ENCODE data around the gene ARHGAP10.

ARHGAP10 gene

DNA sequence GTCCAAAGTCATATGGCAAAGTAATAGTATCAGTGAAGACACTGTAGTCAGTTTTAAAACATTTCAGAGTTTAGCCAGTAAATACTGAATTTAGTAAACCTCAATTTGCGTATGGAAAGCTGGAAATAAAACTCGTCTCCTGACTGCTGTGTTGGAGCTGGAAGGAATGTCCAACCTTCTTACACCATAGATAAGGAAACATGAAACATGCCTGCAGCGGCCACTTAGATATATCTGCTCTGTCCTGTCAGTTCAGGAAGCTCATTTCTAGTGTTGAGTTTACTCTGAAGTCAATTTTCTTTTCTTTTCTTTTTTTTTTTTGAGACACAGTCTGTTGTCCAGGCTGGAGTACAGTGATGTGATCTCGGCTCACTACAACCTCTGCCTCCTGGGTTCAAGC, 21.2 kb downstream of the ARHGAP10 start:
- DNase-seq (ENCODE audit: extremely low read depth, low read depth) = no peak
- TF ChIP-seq, protein P1, sequence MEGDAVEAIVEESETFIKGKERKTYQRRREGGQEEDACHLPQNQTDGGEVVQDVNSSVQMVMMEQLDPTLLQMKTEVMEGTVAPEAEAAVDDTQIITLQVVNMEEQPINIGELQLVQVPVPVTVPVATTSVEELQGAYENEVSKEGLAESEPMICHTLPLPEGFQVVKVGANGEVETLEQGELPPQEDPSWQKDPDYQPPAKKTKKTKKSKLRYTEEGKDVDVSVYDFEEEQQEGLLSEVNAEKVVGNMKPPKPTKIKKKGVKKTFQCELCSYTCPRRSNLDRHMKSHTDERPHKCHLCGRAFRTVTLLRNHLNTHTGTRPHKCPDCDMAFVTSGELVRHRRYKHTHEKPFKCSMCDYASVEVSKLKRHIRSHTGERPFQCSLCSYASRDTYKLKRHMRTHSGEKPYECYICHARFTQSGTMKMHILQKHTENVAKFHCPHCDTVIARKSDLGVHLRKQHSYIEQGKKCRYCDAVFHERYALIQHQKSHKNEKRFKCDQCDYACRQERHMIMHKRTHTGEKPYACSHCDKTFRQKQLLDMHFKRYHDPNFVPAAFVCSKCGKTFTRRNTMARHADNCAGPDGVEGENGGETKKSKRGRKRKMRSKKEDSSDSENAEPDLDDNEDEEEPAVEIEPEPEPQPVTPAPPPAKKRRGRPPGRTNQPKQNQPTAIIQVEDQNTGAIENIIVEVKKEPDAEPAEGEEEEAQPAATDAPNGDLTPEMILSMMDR (IDR thresholded peaks at IDR 0.05; ENCODE audit: low read depth, low read length, missing control alignments) = no peak
- H3K4me3 ChIP-seq (replicated peaks; ENCODE audit: low read depth, low read length) = no peak overlapping the region

DNA sequence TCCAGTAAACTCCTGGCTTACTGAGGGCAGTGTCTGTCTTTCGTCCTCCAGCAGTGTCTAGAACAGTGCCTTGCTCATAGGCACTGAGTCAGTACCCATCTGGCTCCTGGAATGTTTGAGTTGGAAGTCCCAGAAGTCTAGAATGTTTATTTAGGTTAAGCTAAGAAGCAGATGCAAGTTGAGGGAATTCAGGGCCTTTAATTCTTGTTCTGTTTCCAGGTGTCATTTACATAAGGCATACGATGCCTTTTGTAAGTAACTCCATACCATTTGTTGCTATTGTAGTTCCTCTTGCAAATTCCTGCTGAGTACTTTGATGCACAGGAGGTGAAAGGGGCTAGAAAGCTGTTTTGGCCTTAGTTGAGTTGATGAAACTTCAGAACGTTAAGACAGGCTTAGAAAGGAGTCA, 22.2 kb downstream of the ARHGAP10 start:
- TF ChIP-seq, protein P1 (IDR thresholded peaks at IDR 0.05; ENCODE audit: low read depth, low read length, missing control alignments) = no peak
- peak; percentile 70 for DNase-seq (ENCODE audit: extremely low read depth, low read depth)
- no peak overlapping the region for H3K4me3 ChIP-seq (replicated peaks; ENCODE audit: low read depth, low read length)

DNA sequence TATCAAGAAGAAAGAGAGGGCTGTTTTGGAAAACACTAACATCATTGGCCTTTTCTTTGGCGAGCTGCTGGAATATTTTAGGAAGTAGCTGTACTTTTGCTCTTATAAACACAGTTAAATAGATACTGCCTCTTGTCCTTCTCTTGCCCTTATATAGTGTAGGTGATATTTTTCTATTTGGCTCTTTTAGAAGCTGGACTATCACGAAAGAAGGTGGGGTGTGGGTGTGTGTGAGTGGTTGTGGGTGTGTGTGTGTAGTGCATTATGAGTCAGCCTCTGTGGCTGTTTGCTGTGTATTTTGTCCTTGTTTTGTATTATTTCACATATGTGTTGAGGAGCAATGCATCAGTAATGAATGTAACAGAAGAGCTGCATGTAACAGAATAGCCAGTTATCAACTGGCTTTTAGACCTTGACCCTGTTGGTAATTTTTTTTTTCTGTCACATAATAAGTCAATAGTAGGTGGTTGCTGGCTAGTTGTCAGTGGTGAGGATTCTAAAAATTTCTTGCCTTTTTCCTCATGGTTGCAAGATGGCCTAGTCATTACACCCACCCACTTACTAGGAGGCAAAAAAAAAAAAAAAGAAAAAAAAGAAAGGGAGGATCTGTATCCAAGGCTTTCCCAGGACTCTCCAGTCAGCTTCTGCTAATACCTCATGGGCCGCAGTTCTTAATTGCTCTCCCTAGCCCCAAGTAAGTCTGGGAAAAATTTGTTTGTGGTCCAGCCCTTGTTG, 23.8 kb downstream of the ARHGAP10 start:
- no peak for DNase-seq (ENCODE audit: extremely low read depth, low read depth)
- TF ChIP-seq, protein P1 (IDR thresholded peaks at IDR 0.05; ENCODE audit: low read depth, low read length, missing control alignments) = no peak
- no peak overlapping the region for H3K4me3 ChIP-seq (replicated peaks; ENCODE audit: low read depth, low read length)

DNA sequence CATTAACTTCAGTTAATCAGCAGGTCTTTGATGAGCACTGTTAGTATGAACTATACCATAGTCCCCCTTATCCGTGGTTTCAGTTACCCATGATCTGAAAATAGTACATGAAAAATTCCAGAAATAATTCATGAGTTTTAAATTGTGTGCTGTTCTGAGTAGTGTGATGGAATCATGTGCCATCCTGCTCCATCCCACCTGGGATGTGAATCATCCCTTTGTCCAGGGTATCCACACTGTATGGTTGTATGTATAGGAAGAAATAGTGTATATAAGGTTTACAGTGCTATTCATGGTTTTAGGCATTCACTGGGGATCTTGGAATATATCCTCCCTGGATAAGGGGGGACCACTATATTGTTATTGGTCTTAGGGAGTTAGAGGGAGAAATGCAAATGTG, 24.5 kb downstream of the ARHGAP10 start:
- DNase-seq (ENCODE audit: extremely low read depth, low read depth) = no peak
- TF ChIP-seq, protein P1 (IDR thresholded peaks at IDR 0.05; ENCODE audit: low read depth, low read length, missing control alignments) = no peak
- H3K4me3 ChIP-seq (replicated peaks; ENCODE audit: low read depth, low read length) = no peak overlapping the region

DNA sequence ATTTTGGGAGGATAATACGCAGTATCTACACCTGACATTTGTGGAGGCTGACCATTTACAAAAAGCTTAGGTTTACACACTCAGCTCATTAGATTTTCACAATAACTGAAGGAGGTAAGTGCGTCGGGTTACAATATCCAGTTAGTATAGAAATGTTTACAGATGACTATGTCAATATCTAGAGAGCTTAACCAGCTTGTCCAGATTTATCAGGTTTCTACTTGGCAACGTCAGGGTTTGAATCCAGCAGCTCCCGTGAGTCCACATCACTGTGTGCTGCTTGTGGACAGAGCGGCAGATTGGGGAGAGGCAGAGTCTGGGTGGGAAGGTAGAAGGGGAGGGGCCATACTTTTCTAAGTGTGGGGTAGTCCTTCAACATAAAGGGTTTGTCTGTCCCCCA, 28.3 kb downstream of the ARHGAP10 start:
- H3K4me3 ChIP-seq (replicated peaks; ENCODE audit: low read depth, low read length) = no peak overlapping the region
- TF ChIP-seq, protein P1 (IDR thresholded peaks at IDR 0.05; ENCODE audit: low read depth, low read length, missing control alignments) = no peak
- no peak for DNase-seq (ENCODE audit: extremely low read depth, low read depth)

DNA sequence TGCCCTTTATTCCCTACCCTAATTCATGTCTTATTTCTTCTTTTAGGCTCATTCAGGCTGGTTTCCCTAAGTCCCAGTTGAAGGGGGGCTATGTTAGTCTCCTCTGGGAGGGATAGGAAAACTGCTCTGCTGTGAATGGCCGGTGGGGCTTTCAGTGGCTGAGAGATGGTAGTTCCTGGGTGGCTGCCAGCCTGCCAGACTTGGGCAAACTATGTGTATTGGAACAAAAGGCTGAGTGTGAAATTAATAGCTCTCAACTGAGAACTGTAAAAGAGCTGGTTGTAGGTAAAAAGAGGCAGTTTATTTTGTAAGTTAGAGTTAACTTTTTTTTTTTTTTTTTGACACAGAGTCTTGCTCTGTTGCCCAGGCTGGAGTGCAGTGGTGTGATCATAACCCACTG, 28.8 kb downstream of the ARHGAP10 start:
- no peak overlapping the region for H3K4me3 ChIP-seq (replicated peaks; ENCODE audit: low read depth, low read length)
- no peak for DNase-seq (ENCODE audit: extremely low read depth, low read depth)
- TF ChIP-seq, protein P1 (IDR thresholded peaks at IDR 0.05; ENCODE audit: low read depth, low read length, missing control alignments) = no peak
